Stomach (tissue), 9 donors: ENCODE results near the gene NCOA3. TPM values are rescaled to one million over a fixed set of nuclear protein-coding genes. Genes with fewer than 3 reads are reported as not detected.

ENCODE experiments used
- DNase-seq, 2 donors: peaks; one replicate each; pipeline versions ENCODE4 v3.0.0 to v3.0.0-alpha.2; 2013 to 2019
- H3K27ac ChIP-seq, 5 donors: fragments of 200-600 bp in 4 of 5; sonication (generic) in 4 of 5; one replicate each; pipeline ENCODE4 v1.5.1; 2013 to 2019; ENCODE audit warnings: mild to moderate bottlenecking in 1 of 5, moderate library complexity in 1 of 5
- H3K27me3 ChIP-seq, 3 donors: fragments of 200-600 bp; sonication (generic); one replicate each; pipeline ENCODE4 v1.5.1; 2017 to 2019; ENCODE audit warnings: mixed run types in 1 of 3
- H3K36me3 ChIP-seq, 4 donors: fragments of 200-600 bp; sonication (generic); 1 replicate in 3 of 4; 2 replicates in 1 of 4; pipeline ENCODE4 v1.5.1; 2016 to 2019
- H3K4me1 ChIP-seq, 4 donors: fragments of 200-600 bp; sonication (generic); one replicate each; pipeline ENCODE4 v1.5.1; 2016 to 2019
- H3K4me3 ChIP-seq, 4 donors: fragments of 200-600 bp; sonication (generic) in 3 of 4; one replicate each; pipeline ENCODE4 v1.5.1; 2016 to 2019; ENCODE audit warnings: mild to moderate bottlenecking in 1 of 4
- H3K9me3 ChIP-seq, 4 donors: fragments of 200-600 bp; sonication (generic); one replicate each; pipeline ENCODE4 v1.5.1; 2016 to 2019
- CTCF ChIP-seq, 7 experiments: fragments of 450-650 bp in 4 of 7; fragments of 200-600 bp in 3 of 7; sonication (generic) in 3 of 7; IDR thresholded peaks; one replicate each; pipeline ENCODE4 v1.5.1; 2016 to 2019; ENCODE audit warnings: antibody characterized with exemption in 7 of 7, control low read depth in 2 of 7, mild to moderate bottlenecking in 1 of 7
- EP300 ChIP-seq: sonication (generic); formaldehyde crosslinking; IDR thresholded peaks from one replicate; pipeline ENCODE4 v1.6.1; 2017; ENCODE audit warnings: antibody characterized with exemption
- POLR2A ChIP-seq, 4 donors: fragments of 450-650 bp; IDR thresholded peaks; one replicate each; pipeline ENCODE4 v1.6.1; 2016; ENCODE audit warnings: antibody characterized with exemption in 4 of 4, control low read depth in 2 of 4, mild to moderate bottlenecking in 1 of 4, moderate library complexity in 1 of 4
- POLR2AphosphoS5 ChIP-seq, 3 donors: sonication (generic); formaldehyde crosslinking; IDR thresholded peaks; one replicate each; pipeline ENCODE4 v1.6.1; 2016; ENCODE audit warnings: antibody characterized with exemption in 3 of 3
- WGBS, 5 donors: extraction: QIAGEN DNeasy Blood & Tissue Kit in 3 of 5; methylation state at CpG; one replicate each; pipeline versions ENCODE4 v1.1.5 to v1.1.7; 2013 to 2018; 5-methylcytosine and 5-hydroxymethylcytosine counted together
- intact Hi-C: fragments of 100-400 bp; cut with DNase I; formaldehyde crosslinking; loops from one replicate; pipeline ENCODE4 v1.15.1; 2023; ENCODE audit warnings: low total_unique reads
- polyA plus RNA-seq, 3 donors: library from polyadenylated mRNA; stranded (reverse); fragments of 200-250 nt; gene quantifications; one replicate each; pipeline ENCODE4 v1.2.3, GENCODE V29; 2013
- total RNA-seq, 5 donors: library from RNA; depleted of rRNA; stranded (reverse); fragments of >200 nt; gene quantifications; one replicate each; pipeline versions ENCODE4 v1.1.0 to v1.2.3, GENCODE V29; 2014 to 2016
- donor health status: healthy with polysubstance abuse.
- donor health status: Bipolar disorder and iron deficiency.
- donor health status: healthy.

The NCOA3 gene
- total and polyA plus RNA-seq, 8 donors = 4.1 to 60.8 (median 16.3) TPM

DNA sequence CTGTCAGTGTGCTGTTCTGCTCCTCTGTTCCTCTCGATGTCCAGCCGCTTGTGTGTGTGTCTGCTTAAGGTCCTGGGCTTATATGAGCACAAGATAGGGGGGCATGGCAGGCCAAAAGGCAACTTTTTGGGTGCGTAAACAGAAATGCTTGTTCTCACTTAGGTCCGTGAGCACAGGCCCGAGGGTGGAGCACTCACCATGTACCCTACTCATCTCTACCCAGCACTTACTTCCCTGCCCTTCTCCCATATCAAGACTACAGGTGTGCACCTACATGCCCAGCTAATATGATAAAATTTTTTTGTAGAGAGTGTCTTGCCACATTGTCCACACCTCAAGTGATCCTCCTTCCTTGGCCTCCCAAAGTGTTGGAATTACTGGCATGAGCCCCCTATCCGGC is 34.3 kb downstream of the NCOA3 start:
- TF ChIP-seq POLR2AphosphoS5 (IDR thresholded peaks at IDR 0.05) (no peak), POLR2A (IDR thresholded peaks at IDR 0.05) (no peak)
- peaks cover 0 to 8% (median 1%) of the 10 kb centered on the region in 4 donors for H3K36me3 ChIP-seq
- peaks cover 14 to 35% (median 27%) of the 10 kb centered on the region in 4 donors for H3K4me1 ChIP-seq
- no peak overlapping the region for H3K27ac ChIP-seq
- no peaks in the 10 kb centered on the region for H3K9me3 ChIP-seq
- WGBS, 5 donors = 96 to 98% (median 96%) methylated on average over 6 of the region's 6 CpGs
- intact Hi-C loops = no loop called here
- DNase-seq = no peak
- H3K27me3 ChIP-seq = no peaks in the 10 kb centered on the region
- H3K4me3 ChIP-seq = no peak overlapping the region

DNA sequence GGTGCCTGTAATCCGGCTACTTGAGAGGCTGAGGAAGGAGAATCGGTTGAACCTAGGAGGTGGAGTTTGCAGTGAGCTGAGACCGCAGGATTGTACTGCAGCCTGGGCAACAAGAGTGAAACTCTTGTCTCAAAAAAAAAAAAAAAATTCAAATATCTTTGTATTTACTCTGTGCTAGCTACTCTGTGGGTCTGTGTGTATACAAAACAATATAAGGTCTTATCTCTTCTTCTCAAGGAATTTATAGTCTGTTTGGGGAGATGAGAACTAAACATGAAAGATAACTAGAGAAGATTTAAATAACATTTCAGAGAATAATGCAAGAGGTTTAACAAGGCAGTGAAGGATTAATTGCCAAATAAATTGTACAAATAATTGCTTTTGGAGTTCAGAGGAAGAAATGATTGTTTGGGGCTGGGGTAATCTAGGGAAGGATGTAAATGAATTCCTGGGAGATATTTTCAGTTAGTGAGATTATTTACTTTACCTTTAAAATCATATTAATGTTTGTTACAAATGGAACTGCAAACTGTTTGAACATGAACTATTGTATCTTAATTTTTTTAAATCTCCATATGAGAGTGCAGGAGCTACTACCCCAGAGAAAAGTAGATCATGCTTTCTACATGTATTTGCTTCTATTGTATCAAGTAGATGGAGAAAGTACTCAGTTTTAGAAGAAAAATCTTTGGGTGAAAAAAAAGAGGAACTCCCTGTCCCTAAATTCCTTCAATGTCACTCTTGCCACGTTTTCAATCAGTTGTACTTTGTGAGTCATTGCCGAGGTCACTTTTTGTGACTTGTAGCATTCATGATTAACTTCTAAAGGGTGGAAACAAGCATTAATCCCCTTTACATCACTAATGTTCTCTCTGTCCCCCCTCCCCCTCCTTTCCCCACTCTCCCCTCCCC is 39.0 kb downstream of the NCOA3 start:
- Histone ChIP-seq H3K9me3 (no peaks in the 10 kb centered on the region), H3K36me3 (peaks cover 0 to 4% (median under 1%) of the 10 kb centered on the region in 4 donors), H3K27ac (peak overlapping the region in 3 of 5 donors; percentile 17 to 27 (median 22)), H3K27me3 (no peaks in the 10 kb centered on the region), H3K4me3 (no peak overlapping the region), H3K4me1 (peaks cover 13 to 64% (median 48%) of the 10 kb centered on the region in 4 donors)
- intact Hi-C loops = no loop called here
- peak in 1 of 2 donors; percentile 50 for DNase-seq
- TF ChIP-seq EP300 (no peak), POLR2A (IDR thresholded peaks at IDR 0.05) (no peak), POLR2AphosphoS5 (IDR thresholded peaks at IDR 0.05) (no peak), CTCF (IDR thresholded peaks at IDR 0.05) (no peak)
- WGBS, 5 donors = 27 to 45% (median 39%) methylated on average over 5 of the region's 5 CpGs

GRCh38 chr20:47541355-47541922 is 39.8 kb downstream of the NCOA3 start:
- no peak for DNase-seq
- WGBS, 5 donors = 57 to 83% (median 70%) methylated on average over 3 of the region's 3 CpGs
- Histone ChIP-seq H3K4me3 (no peak overlapping the region), H3K4me1 (peaks cover 13 to 71% (median 48%) of the 10 kb centered on the region in 4 donors), H3K27ac (no peak overlapping the region), H3K36me3 (no peaks in the 10 kb centered on the region), H3K27me3 (no peaks in the 10 kb centered on the region), H3K9me3 (no peaks in the 10 kb centered on the region)
- TF ChIP-seq POLR2AphosphoS5 (IDR thresholded peaks at IDR 0.05) (no peak), POLR2A (IDR thresholded peaks at IDR 0.05) (no peak), CTCF (IDR thresholded peaks at IDR 0.05) (no peak), EP300 (no peak)
- intact Hi-C loops = no loop called here

DNA sequence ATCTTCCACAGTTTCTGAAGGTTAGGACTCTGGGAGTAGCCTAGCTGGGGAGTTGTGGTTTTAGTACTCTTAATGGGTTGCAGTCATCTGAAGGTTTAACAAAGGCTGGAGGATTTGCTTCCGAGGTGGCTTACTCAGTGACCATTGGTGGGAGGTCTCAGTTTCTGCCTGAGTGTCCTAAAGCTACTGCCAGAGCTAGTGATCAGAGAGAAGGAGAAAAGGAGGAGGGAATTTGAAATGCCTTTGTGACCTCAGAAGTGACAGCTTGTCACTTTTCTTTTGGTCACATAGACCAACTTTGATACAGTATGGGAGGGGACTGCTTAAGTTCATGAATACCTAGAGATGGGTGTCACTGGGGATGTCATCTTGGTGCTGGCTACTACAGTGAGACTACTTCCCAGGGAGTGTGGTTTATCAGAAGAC is 41.3 kb downstream of the NCOA3 start:
- Histone ChIP-seq H3K4me1 (peaks cover 13 to 72% (median 48%) of the 10 kb centered on the region in 4 donors), H3K9me3 (no peaks in the 10 kb centered on the region), H3K4me3 (no peak overlapping the region), H3K27ac (no peak overlapping the region), H3K36me3 (no peaks in the 10 kb centered on the region), H3K27me3 (no peaks in the 10 kb centered on the region)
- WGBS, 5 donors = 45 to 63% (median 50%) methylated on average over 1 of the region's 1 CpG
- TF ChIP-seq POLR2AphosphoS5 (IDR thresholded peaks at IDR 0.05) (no peak), CTCF (IDR thresholded peaks at IDR 0.05) (no peak), EP300 (no peak), POLR2A (IDR thresholded peaks at IDR 0.05) (no peak)
- no peak for DNase-seq
- intact Hi-C loops = no loop called here
